IgD-negative memory B cell (primary cell): ENCODE data around the gene SNCG. TPM values are rescaled to one million over a fixed set of nuclear protein-coding genes. Genes with fewer than 3 reads are reported as not detected.

Experiments used
- H3K27ac Mint-ChIP-seq, 3 donors: one replicate each; pipeline ENCODE4 v1.8.0; 2020 to 2022; ENCODE audit warnings: mild to moderate bottlenecking in 3 of 3, mixed read lengths in 3 of 3, moderate library complexity in 1 of 3
- H3K27me3 Mint-ChIP-seq: one replicate; pipeline ENCODE4 v1.8.0; 2021; ENCODE audit warnings: mixed read lengths
- H3K36me3 Mint-ChIP-seq: one replicate; pipeline ENCODE4 v1.8.0; 2020; ENCODE audit warnings: mild to moderate bottlenecking, mixed read lengths
- H3K4me1 Mint-ChIP-seq, 3 donors: one replicate each; pipeline ENCODE4 v1.8.0; 2020 to 2022; ENCODE audit warnings: mixed read lengths in 3 of 3, mild to moderate bottlenecking in 1 of 3
- H3K4me3 Mint-ChIP-seq, 4 donors: one replicate each; pipeline ENCODE4 v1.8.0; 2020 to 2022; ENCODE audit warnings: mild to moderate bottlenecking in 4 of 4, mixed read lengths in 4 of 4, moderate library complexity in 3 of 4
- H3K9me3 Mint-ChIP-seq, 3 donors: one replicate each; pipeline ENCODE4 v1.8.0; 2020 to 2021; ENCODE audit warnings: mixed read lengths in 3 of 3, mild to moderate bottlenecking in 1 of 3
- polyA plus RNA-seq: library from polyadenylated mRNA; unstranded; fragments of 300-500 nt; fragmentation: Illumina TruSeq; gene quantifications from one replicate; pipeline ENCODE4 v1.2.3, GENCODE V29; 2021

Gene SNCG
- polyA plus RNA-seq, 1 donor from 2014 or later = not detected

- no peak overlapping the region for H3K27ac Mint-ChIP-seq
These were observed 4.0 kb downstream of the SNCG start for GRCh38 chr10:86962136-86962980.

GRCh38 chr10:86962981-86963310 lies 4.5 kb downstream of the SNCG start:
- H3K4me1 Mint-ChIP-seq = peaks cover 5 to 16% (median 15%) of the 10 kb centered on the region in 3 donors
- H3K4me3 Mint-ChIP-seq = no peak overlapping the region
- H3K9me3 Mint-ChIP-seq = no peaks in the 10 kb centered on the region
- H3K27ac Mint-ChIP-seq = no peak overlapping the region
- no peaks in the 10 kb centered on the region for H3K36me3 Mint-ChIP-seq
- peaks cover 6% of the 10 kb centered on the region for H3K27me3 Mint-ChIP-seq

More at GRCh38 chr10:86962136-86962980, 4.0 kb downstream of the SNCG start:
- Mint-ChIP-seq H3K27me3 (peaks cover 7% of the 10 kb centered on the region), H3K4me1 (peaks cover 5 to 15% (median 14%) of the 10 kb centered on the region in 3 donors), H3K4me3 (no peak overlapping the region), H3K36me3 (no peaks in the 10 kb centered on the region), H3K9me3 (no peaks in the 10 kb centered on the region)

DNA sequence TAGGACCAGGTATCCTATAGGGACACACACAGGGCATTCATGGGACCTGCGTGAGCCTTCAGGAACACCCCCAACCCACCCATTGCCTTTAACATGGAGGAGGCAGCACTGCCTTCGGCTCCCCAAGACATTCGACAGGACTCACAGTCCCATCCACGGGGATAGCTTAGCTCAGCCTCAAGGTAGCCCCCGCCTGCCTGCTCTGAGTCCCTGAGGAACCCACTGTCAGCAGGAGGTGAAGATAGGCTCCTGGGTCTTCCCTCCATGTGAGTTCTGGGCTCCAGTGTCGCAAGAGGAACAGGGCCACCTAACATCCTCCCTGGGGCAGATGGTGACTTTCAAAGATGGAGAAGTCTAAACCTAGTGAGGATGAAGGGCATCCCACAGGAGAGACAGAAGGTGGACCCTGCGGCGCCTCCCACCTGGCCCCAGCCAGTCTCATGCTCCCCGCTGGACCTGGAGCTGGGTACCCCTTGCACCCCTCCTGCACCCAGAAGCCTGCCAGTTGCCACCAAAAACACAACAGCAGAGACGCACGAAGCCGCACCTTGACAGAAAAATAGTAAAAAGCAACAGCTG lies 5.0 kb downstream of the SNCG start:
- no peak overlapping the region for H3K27ac Mint-ChIP-seq
- H3K4me3 Mint-ChIP-seq = no peak overlapping the region
- H3K4me1 Mint-ChIP-seq = peaks cover 5 to 16% (median 15%) of the 10 kb centered on the region in 3 donors
- H3K9me3 Mint-ChIP-seq = no peaks in the 10 kb centered on the region
- no peaks in the 10 kb centered on the region for H3K36me3 Mint-ChIP-seq
- H3K27me3 Mint-ChIP-seq = peaks cover 6% of the 10 kb centered on the region

DNA sequence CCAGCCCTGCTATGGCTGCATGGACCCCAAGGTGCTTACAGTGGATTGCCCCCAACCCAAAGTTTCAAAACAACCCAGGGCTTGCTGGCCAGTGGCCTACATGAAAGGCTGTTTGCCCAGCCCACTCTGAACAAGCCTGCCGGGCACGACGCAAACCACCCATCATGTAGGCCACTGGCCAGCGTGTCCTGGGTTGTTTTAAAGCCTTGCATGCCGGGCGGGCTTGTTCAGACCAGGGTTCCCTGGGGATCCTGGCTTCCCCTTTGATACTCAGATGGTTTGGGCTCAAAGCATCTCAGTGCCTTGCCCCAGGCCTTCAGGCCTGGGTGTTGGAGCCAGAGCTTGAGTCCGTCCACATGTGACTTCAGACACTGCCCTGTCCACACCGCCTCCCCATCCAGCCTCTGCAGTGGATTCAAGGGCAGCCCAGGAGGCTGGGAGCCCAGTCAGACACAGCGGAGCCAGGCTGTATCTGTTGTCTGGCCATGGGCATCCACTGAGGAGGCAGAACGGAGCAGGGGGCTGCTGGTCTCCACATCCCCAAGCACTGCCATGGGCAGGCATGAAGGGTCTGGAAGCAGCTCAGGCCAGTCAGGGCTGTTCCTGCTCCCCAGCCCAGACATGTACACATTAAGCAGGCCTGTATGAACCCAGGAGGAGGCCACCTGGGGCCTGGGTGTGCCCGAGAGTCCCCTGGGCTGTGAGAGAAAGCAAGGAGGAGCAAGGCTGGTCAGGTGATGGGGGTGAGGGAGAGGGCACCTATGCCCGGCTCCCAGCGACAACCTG lies 5.9 kb downstream of the SNCG start:
- no peaks in the 10 kb centered on the region for H3K36me3 Mint-ChIP-seq
- H3K27ac Mint-ChIP-seq = no peak overlapping the region
- peak overlapping the region in 1 of 4 donors; percentile 45 for H3K4me3 Mint-ChIP-seq
- H3K4me1 Mint-ChIP-seq = peaks cover 5 to 16% (median 15%) of the 10 kb centered on the region in 3 donors
- H3K9me3 Mint-ChIP-seq = no peaks in the 10 kb centered on the region
- peaks cover 11% of the 10 kb centered on the region for H3K27me3 Mint-ChIP-seq

DNA sequence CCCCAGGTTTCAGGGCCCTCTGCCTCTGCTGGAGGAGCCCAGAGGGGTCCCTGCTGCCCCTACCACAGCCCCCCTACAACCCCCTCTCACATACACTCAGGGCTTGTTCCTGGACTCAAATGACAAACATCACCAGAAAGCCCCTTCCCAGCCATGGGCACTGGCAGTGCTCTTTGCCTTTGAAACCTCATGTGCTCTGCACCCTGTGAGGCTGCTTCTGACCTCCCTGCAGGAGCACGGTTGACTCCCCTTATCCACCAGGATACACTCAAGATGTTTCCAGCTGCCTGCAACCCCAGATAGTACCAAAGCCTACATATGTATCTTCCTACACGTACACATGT lies 6.4 kb downstream of the SNCG start:
- no peaks in the 10 kb centered on the region for H3K9me3 Mint-ChIP-seq
- H3K27me3 Mint-ChIP-seq = peaks cover 9% of the 10 kb centered on the region
- H3K4me3 Mint-ChIP-seq = peak overlapping the region in 1 of 4 donors; percentile 45
- H3K27ac Mint-ChIP-seq = no peak overlapping the region
- H3K36me3 Mint-ChIP-seq = no peaks in the 10 kb centered on the region
- peaks cover 5 to 16% (median 15%) of the 10 kb centered on the region in 3 donors for H3K4me1 Mint-ChIP-seq

DNA sequence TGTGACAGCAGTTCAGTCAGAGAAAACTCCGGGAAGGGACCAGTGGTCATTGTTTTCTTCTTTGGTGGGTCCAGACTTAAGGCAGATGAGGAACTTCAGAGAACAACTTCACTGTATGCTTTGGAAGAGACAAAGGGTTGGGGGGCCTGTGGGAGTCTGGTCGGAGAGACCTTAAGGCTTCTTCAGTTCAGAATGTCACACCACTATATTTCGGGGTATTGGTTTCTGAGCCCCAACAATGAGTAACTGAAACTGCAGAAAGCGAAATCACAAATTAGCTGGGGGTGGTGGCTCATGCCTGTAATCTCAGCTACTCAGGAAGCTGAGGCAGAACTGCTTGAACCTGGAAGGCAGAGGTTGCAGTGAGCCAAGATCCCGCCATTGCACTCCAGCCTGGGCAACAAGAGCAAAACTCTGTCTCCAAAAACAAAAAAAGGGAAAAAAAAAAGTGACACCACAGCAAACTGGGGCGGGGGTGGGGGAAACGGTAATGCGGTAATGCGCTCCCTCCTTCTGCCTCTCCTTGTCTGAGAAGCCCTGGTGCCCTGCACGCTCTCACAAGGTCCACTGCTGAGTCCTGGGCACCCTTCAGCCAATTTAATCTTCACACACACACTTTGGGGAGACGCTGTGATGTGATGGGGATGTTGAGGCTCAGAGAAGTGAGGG lies 7.7 kb downstream of the SNCG start:
- peak overlapping the region in 1 of 3 donors; percentile 7 for H3K27ac Mint-ChIP-seq
- peak overlapping the region; percentile 25 to 91 (median 84) for H3K4me3 Mint-ChIP-seq
- H3K4me1 Mint-ChIP-seq = peaks cover 5 to 21% (median 15%) of the 10 kb centered on the region in 3 donors
- no peaks in the 10 kb centered on the region for H3K36me3 Mint-ChIP-seq
- H3K27me3 Mint-ChIP-seq = peaks cover 7% of the 10 kb centered on the region
- no peaks in the 10 kb centered on the region for H3K9me3 Mint-ChIP-seq

DNA sequence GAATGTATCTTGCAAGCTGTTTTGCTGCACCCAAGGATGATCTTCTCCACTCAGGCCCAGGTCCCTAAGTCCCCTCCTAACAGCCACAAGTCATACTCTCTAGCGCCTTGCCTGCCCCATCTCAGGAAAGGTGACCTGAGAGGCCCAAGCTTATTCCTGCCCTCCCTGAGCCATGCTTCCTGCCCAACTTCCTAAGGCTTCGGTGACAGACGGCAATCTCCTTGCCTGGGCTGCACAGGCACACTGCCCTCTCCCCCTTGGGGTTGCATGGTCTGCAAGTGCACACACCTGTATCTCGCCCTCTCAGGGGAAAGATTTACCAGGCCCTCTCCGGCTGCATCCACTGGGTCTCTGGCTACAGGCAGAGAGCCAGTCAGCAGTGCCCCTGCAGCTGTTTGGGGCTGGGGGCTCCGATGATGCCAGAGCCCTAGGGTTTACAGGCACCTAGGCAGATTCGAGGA lies 9.1 kb downstream of the SNCG start:
- Mint-ChIP-seq H3K9me3 (no peaks in the 10 kb centered on the region), H3K4me1 (peaks cover 5 to 23% (median 18%) of the 10 kb centered on the region in 3 donors), H3K4me3 (peak overlapping the region in 1 of 4 donors; percentile 73), H3K27ac (no peak overlapping the region), H3K36me3 (no peaks in the 10 kb centered on the region), H3K27me3 (peaks cover 7% of the 10 kb centered on the region)

GRCh38 chr10:86968271-86968993 lies 10.0 kb downstream of the SNCG start, which contains the start of gene ADIRF:
Gene ADIRF (plus strand): TSS chr10:86968482. CDS start chr10:86968545, 63 bp downstream.
- H3K27me3 Mint-ChIP-seq = peaks cover 7% of the 10 kb centered on the region
- peak within 1 kb of the TSS in 1 of 4 donors; percentile 73 for H3K4me3 Mint-ChIP-seq
- no peaks in the 10 kb centered on the region for H3K9me3 Mint-ChIP-seq
- peak within 1 kb of the TSS in 1 of 3 donors; percentile 47 for H3K27ac Mint-ChIP-seq
- peaks cover 5 to 25% (median 20%) of the 10 kb centered on the region in 3 donors for H3K4me1 Mint-ChIP-seq
- no peaks in the 10 kb centered on the region for H3K36me3 Mint-ChIP-seq

GRCh38 chr10:86968994-86969355 lies 10.6 kb downstream of the SNCG start:
- Mint-ChIP-seq H3K4me1 (peaks cover 5 to 25% (median 20%) of the 10 kb centered on the region in 3 donors), H3K9me3 (no peaks in the 10 kb centered on the region), H3K27me3 (peaks cover 7% of the 10 kb centered on the region), H3K27ac (peak overlapping the region in 1 of 3 donors; percentile 47), H3K4me3 (peak overlapping the region in 1 of 4 donors; percentile 72), H3K36me3 (no peaks in the 10 kb centered on the region)

GRCh38 chr10:86969421-86970041 lies 11.1 kb downstream of the SNCG start:
- peaks cover 7% of the 10 kb centered on the region for H3K27me3 Mint-ChIP-seq
- peak overlapping the region in 3 of 4 donors; percentile 72 to 97 (median 76) for H3K4me3 Mint-ChIP-seq
- no peaks in the 10 kb centered on the region for H3K36me3 Mint-ChIP-seq
- H3K27ac Mint-ChIP-seq = peak overlapping the region in 1 of 3 donors; percentile 47
- H3K4me1 Mint-ChIP-seq = peaks cover 5 to 25% (median 18%) of the 10 kb centered on the region in 3 donors
- no peaks in the 10 kb centered on the region for H3K9me3 Mint-ChIP-seq

DNA sequence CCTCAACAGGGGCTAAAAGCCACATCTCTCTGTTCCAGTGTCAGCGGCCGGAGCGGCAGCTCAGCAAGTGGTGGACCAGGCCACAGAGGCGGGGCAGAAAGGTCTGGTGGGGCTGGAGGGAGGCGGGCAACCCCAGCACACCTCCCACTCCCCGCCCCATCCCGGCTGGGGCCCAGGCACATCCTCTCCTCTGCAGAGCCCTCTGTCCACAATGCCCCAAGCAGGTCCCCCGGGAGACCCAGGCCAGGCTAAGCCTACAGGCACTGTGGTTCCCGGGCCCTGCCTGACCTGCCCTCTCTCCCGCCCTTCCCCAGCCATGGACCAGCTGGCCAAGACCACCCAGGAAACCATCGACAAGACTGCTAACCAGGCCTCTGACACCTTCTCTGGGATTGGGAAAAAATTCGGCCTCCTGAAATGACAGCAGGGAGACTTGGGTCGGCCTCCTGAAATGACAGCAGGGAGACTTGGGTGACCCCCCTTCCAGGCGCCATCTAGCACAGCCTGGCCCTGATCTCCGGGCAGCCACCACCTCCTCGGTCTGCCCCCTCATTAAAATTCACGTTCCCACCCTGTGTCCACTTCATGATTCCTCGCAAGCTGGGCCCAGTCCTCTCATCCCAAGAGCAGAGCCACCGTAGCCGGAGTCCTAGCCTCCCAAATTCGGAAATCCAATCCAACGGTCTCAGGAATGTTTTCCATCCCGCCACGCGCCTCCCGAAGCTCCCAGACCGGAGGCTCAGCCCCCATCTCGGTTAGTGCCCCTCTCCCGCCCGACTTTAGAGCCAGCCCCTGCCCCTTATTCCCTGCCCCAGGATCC lies 12.0 kb downstream of the SNCG start:
- Mint-ChIP-seq H3K36me3 (no peaks in the 10 kb centered on the region), H3K27ac (peak overlapping the region; percentile 47 to 90 (median 90)), H3K4me3 (peak overlapping the region; percentile 72 to 97 (median 88)), H3K4me1 (peaks cover 5 to 23% (median 18%) of the 10 kb centered on the region in 3 donors), H3K27me3 (peaks cover 5% of the 10 kb centered on the region), H3K9me3 (no peaks in the 10 kb centered on the region)

GRCh38 chr10:86970982-86971231 lies 12.5 kb downstream of the SNCG start:
- peaks cover 5 to 18% (median 15%) of the 10 kb centered on the region in 3 donors for H3K4me1 Mint-ChIP-seq

More at GRCh38 chr10:86970982-86971231, 12.5 kb downstream of the SNCG start:
- Mint-ChIP-seq H3K36me3 (no peaks in the 10 kb centered on the region), H3K27me3 (peaks cover 5% of the 10 kb centered on the region), H3K27ac (peak overlapping the region; percentile 47 to 90 (median 90)), H3K4me3 (peak overlapping the region; percentile 72 to 97 (median 88)), H3K9me3 (no peaks in the 10 kb centered on the region)
